HG02588 (cell line): ENCODE data around the gene MYOC.
"Not testable (repeated sequence)": the region's sequence is repeated elsewhere in the genome, so short reads cannot be mapped to it uniquely, and the experiment has no call there.

Source experiments
- ATAC-seq: cut with Tn5 transposase; IDR thresholded peaks from one replicate; pipeline ENCODE4 v1.9.1; 2021; ENCODE audit warnings: mild to moderate bottlenecking, moderate library complexity; ENCODE audit not compliant: unreplicated experiment

Gene MYOC

DNA sequence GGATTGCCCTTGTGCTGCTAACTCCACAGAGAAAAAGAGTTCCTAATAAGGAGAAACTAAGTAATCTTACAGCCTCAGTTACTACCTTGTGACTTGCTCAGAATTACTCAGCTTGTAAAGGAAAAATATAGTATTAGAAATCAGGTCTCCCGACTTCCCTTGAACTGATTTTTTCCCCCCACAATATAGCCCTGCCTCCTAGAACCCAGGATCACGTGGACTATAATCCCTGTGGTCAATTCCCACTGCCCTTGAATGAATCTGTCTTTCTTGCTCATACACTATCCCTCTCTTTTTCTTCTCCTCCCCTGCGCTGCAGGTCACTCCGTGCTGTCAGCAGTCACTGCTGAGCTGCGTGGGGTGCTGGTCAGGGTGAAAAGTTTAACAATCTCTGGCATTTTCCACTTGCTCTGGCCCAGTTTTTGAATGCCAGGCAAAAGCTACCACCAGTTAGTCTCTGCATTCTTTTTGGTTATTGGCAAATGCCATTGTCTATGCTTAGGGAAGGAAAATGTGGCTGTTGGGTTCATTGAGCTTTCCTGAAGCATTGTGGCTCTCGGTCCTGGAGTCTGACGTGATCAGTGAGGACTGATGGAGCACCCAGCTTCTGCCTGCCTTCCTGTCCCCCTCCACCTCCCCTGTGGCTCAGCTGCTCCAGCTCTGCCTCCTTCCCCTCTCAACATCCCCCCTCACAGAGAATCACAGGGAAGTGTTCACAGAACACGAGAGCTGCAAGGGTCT, 1.9 kb upstream of the MYOC start:
- no peak for ATAC-seq

DNA sequence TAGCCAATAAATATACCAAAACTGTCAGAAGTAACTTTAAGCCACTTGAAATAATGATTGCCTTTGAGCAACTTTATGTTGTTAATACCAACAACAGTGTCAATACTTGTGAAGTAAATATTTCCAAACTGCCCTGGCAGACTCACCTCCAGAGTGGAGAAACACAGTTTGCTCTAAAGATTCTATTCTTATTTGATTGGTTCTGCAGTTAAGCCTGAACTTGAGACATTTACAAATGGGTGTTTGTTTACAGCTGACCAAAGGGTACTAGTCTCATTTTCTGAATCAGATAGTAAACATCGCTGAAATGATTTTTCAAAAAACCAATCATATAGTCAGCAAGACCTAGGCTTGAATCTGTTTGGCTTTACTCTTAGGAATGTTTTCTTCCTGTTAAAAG, 1.3 kb upstream of the MYOC start:
- no peak for ATAC-seq

DNA sequence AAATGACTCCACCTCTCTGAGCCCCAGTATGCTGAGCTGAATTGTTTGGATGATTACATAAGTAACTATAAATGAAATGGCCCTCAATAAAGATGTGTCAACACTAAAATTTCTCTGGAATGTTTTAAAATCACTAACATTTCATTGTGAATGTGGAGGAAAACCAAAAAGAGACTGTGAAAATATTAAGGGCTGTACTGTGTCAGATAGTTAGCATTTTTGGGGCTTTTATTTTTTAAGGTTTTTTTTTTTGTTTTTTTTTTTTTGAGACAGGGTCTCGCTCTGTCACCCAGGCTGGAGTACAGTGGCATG, 6.3 kb downstream of the MYOC start:
- ATAC-seq = no peak

DNA sequence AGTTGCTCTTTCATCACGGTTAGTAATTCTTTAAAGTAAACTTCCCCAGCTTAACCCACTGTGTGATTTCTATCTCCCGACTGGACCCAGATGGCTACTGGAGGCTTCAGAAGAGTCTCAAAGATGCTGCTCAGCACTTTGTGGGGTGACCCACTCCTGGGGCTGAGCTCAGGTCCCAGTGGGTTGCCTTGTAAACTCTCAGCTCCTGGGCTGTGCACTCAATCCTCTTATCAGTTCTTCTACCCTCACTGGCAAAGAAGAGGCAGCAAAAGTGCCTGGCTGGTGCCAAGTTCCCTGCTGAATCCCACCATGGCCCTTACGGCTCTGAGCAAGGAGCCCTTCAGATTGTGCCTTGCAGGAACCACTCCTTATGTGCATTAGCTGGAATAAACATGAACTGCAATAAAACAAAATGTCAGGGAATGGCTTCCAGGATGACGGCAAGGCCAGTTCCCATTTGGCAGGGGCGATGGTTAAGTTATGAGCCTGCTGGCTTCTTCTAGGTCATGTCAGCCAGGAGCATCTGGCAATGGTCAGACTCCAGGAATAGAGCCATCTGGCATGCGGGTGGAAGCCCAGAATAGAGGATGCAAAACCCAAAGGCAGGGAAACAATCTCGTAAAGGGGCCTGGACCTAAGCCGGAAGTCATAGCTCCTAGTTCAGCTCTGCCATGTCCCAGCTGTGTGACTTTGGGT, 6.8 kb downstream of the MYOC start:
- no peak for ATAC-seq

DNA sequence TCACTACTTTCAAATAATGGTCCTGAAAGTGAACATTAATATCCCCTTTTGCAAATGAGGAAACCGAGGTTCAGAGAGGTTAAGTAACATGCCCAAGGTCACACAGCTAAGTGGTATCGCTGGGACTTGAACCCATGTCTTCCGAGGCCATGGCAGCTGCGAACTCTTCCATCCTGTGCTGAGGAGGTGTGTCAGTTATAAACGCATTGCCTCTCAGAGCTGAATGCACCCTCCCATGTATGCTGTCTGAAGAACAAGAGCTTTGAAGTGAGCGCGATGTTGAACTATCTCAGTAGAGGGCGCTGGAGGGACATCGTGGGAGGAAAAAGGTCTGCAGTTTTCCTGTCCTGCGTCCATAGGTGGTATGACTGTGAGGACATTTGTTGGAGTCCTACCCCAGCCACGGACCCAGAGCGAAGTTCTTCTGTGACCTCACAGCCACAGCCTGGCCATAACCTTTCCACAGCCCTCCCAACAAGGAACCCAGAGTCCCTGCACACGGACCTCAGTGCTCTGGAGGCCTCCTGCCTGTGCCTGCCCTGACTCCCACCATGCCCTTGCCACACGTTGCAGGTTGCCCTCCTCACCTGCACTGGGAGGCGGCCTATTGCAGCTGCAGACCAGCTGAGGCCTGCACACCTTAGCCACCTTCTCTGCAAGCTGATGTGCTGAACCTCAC, 7.5 kb downstream of the MYOC start:
- ATAC-seq = no peak

DNA sequence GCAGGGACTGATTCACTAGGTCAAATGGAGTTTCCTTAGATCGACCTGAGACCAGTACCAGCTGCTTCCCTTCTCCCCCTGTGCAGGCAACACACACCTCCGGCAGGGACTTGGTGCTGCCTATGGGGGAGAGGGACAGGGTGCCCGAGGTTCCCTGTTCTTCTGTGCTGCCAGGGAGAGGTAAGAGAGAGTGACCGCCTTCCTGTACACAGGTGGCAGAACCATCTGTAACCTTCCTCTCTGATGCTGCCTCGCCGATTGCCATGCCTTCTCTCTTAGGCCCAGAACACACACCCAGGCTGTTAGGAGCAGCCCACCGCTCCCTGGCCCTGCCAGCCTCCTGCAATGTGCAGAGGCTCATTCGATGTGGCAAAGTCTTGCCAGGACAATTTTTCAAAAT, 9.3 kb downstream of the MYOC start:
- ATAC-seq = no peak

GRCh38 chr1:171642197-171642596, 10.3 kb downstream of the MYOC start:
- ATAC-seq = no peak

- ATAC-seq = no peak
Measured at GRCh38 chr1:171641076-171641864, 11.2 kb downstream of the MYOC start.

DNA sequence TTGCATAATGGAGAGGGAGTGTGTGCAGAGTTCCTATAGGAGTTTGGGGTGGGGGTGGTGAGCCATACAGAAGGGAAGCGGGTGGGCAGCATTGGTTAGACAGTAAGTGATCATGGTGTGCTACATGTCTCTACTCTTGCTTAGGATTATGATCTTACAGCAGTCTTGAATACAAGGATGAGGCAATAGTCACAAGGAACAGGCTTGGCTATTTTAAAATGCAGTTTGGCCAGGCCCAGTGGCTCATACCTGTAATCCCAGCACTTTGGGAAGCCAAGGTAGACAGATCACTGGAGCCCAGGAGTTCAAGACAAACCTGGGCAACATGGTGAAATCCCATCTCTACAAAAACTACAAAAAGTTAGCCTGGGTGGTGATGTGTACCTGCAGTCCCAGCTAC, 12.3 kb downstream of the MYOC start:
- no peak for ATAC-seq

GRCh38 chr1:171637928-171638576, 14.4 kb downstream of the MYOC start:
- no peak for ATAC-seq

DNA sequence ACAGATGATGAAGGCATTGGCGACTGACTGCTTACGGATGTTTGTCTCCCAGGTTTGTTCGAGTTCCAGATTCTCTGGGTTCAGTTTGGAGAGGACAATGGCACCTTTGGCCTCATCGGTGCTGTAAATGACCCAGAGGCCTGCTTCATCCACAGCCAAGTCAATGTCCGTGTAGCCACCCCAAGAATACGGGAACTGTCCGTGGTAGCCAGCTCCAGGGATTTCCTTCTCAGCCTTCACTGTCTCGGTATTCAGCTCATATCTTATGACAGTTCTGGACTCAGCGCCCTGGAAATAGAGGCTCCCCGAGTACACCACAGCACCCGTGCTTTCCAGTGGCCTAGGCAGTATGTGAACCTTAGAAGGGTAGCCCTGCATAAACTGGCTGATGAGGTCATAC, 16.3 kb downstream of the MYOC start:
- no peak for ATAC-seq

DNA sequence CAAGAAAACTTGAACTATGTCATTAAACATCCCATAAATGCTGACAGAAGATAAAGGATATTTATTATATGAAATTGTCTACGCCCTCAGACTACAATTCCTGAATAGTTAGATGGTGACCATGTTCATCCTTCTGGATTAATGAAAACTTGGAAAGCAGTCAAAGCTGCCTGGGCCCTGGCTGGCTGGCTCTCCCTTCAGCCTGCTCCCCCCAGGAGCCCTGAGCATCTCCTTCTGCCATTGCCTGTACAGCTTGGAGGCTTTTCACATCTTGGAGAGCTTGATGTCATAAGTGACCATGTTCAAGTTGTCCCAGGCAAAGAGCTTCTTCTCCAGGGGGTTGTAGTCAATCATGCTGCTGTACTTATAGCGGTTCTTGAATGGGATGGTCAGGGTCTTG, 16.8 kb downstream of the MYOC start:
- ATAC-seq = no peak

GRCh38 chr1:171628225-171628624, 24.3 kb downstream of the MYOC start:
- ATAC-seq = no peak

DNA sequence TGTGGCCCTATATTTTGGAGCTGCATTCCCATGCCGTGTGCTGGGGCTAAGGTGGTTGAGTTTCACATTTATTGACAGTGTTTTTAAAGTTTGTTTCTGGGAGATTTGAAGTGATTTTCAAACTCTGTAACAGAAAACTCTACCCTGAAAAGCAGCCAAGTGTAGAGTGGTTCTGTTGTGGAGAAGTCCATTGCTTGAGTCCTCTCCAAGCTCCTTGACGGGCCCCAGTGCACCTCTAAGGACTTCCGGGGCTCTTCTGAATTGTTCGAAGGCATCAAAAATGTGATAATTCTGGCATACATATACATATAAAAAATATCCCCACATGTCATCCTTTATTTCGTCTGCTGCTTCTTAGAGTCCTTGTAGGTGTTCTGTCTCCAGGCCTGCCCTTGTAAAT, 25.5 kb downstream of the MYOC start:
- ATAC-seq = no peak

GRCh38 chr1:171625225-171625624, 27.3 kb downstream of the MYOC start:
- ATAC-seq = no peak

GRCh38 chr1:171623651-171624331, 28.7 kb downstream of the MYOC start:
- ATAC-seq = no peak

GRCh38 chr1:171622152-171622462, 30.4 kb downstream of the MYOC start, which contains the start of gene MYOCOS:
Gene MYOCOS, plus strand, starts transcription at chr1:171622243. Its CDS starts 1,641 bp downstream, at chr1:171623884.
- no peak for ATAC-seq

DNA sequence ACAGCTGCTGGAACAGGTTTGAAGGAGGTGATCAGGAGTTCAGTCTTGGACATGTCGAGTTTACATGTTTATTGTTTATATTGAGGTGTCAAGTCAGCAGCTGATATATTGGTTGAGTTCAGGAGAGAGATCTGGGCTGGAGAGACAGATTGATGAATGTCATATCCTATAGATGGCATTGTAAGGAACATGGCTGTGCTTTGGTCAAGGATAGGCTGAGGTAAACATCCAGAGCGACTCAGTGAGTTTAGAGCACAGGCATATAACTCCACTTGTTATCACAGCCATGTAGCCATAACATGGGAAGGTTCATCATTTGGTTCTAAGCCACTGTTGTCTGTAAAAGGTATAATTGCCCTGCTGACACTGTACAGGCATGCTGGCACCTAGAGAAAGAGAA, 35.9 kb downstream of the MYOC start:
- ATAC-seq = no peak

GRCh38 chr1:171615122-171615906, 37.2 kb downstream of the MYOC start:
- not testable (repeated sequence) for ATAC-seq

- ATAC-seq = no peak
Measured at GRCh38 chr1:171613282-171613681, 39.2 kb downstream of the MYOC start.
